ENCODE measurements around the gene GBX2. TPM values are rescaled to one million over a fixed set of nuclear protein-coding genes. Genes with fewer than 3 reads are reported as not detected.

Gene GBX2
- total RNA-seq, 1 experiment from 2014 or later: 0.31 TPM

DNA sequence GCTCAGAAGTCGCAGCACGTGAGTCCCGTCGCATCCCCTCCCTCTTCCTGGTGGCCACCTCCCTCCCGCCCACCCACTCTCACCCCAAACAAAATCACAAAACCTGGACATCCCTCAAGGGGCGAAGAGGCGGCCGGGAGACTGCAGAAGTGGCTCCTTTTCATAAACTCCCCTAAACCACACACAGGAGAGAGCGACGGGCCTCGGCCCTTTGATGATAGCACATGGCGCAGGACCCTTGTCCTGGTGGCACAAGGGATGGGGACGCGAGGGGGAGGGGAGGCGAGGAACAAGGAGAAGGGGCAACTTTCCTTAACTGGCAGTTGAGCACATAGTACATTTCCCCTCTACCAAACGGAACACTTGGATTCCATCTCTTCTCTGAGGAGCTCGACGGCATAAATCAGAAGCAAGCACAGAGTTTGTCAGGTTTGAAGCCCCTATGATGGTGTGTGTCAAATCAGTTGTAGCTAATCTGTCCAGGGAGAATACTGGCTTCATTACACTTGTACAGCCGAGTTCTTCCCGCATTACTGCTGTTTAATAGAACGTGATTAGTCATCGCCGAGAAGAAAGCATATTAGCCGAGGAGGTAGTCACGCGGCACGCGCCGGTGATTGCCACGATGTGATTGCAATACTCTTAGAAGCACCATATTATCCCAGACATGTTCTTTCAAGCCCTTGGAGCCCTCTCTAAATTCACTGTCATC is 43.8 kb downstream of the GBX2 start:
- H3K27me3 Mint-ChIP-seq (ENCODE audit: low read depth): peaks cover 14% of the 10 kb centered on the region
- H3K79me2 ChIP-seq (ENCODE audit: insufficient read depth, low read length): no peaks in the 10 kb centered on the region
- no peak for DNase-seq
- peaks cover 12 to 14% of the 10 kb centered on the region in 2 experiments for H3K4me1 Mint-ChIP-seq
- H3K4me1 ChIP-seq (ENCODE audit: insufficient read depth, low read length): no peaks in the 10 kb centered on the region; the same call in 1 of the 2 replicates
- no peaks in the 10 kb centered on the region for H3K9me3 ChIP-seq (ENCODE audit: control insufficient read depth, low read depth, low read length)
- H3K27me3 ChIP-seq (ENCODE audit: insufficient read depth, low read length): no peaks in the 10 kb centered on the region
- H3K36me3 Mint-ChIP-seq (ENCODE audit: insufficient read depth in 1 of 3, low read depth in 3 of 3): peaks cover 5 to 10% (median 9%) of the 10 kb centered on the region in 3 experiments
- H2BK20ac ChIP-seq (ENCODE audit: low read depth, low read length, poor library complexity, severe bottlenecking): no peak overlapping the region
- no peak overlapping the region for H2BK5ac ChIP-seq (ENCODE audit: insufficient read length, low read length)
- H3T11ph ChIP-seq (ENCODE audit: low read length): no peak overlapping the region
- H4K91ac ChIP-seq (ENCODE audit: insufficient read length, low read depth, low read length): no peak overlapping the region
- WGBS (ENCODE audit: extremely low coverage, insufficient read length, low lambda C conversion rate): no CpG with 5 or more reads among the region's 30 CpGs
- H4K5ac ChIP-seq (ENCODE audit: insufficient read length, low read depth, low read length): no peak overlapping the region
- H2BK15ac ChIP-seq (ENCODE audit: low read depth, low read length): no peak overlapping the region
- no peaks in the 10 kb centered on the region for H3K79me1 ChIP-seq (ENCODE audit: insufficient read depth, low read depth, low read length, poor library complexity, severe bottlenecking)
- no peaks in the 10 kb centered on the region for H3K9me3 Mint-ChIP-seq
- no peak overlapping the region for H2AK5ac ChIP-seq (ENCODE audit: insufficient read length, low read length)
- H3K23ac ChIP-seq (ENCODE audit: insufficient read length, low read depth, low read length): no peak overlapping the region
- H4K8ac ChIP-seq (replicated peaks; ENCODE audit: insufficient read length, low read depth, low read length): no peak overlapping the region
- no peak overlapping the region for H3K4me3 Mint-ChIP-seq
- no peak overlapping the region for H3K56ac ChIP-seq (ENCODE audit: insufficient read length, low read depth, low read length)
- no peak overlapping the region for H2BK12ac ChIP-seq (ENCODE audit: insufficient read length, low read depth, low read length)
- no peak overlapping the region for H3K9ac ChIP-seq (ENCODE audit: extremely low read depth, insufficient read length, low read length)
- no peak overlapping the region for H3K14ac ChIP-seq (ENCODE audit: insufficient read depth, low read length)
- TF ChIP-seq, protein P1, sequence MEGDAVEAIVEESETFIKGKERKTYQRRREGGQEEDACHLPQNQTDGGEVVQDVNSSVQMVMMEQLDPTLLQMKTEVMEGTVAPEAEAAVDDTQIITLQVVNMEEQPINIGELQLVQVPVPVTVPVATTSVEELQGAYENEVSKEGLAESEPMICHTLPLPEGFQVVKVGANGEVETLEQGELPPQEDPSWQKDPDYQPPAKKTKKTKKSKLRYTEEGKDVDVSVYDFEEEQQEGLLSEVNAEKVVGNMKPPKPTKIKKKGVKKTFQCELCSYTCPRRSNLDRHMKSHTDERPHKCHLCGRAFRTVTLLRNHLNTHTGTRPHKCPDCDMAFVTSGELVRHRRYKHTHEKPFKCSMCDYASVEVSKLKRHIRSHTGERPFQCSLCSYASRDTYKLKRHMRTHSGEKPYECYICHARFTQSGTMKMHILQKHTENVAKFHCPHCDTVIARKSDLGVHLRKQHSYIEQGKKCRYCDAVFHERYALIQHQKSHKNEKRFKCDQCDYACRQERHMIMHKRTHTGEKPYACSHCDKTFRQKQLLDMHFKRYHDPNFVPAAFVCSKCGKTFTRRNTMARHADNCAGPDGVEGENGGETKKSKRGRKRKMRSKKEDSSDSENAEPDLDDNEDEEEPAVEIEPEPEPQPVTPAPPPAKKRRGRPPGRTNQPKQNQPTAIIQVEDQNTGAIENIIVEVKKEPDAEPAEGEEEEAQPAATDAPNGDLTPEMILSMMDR (conservative IDR thresholded peaks at IDR 0.05): no peak
- no peak overlapping the region for H2BK120ac ChIP-seq (ENCODE audit: low read depth, low read length, poor library complexity, severe bottlenecking)
- no peaks in the 10 kb centered on the region for H3K23me2 ChIP-seq (ENCODE audit: insufficient read length, low read depth, low read length, poor library complexity, severe bottlenecking)
- no peak overlapping the region for H3K27ac Mint-ChIP-seq
- H2AFZ ChIP-seq (ENCODE audit: low read length): no peak overlapping the region
- H3K4me2 ChIP-seq (ENCODE audit: insufficient read depth, insufficient read length, low read length): no peak overlapping the region
- no peak overlapping the region for H3K27ac ChIP-seq (ENCODE audit: insufficient read length, low read depth, low read length)
- no peak overlapping the region for H3K4ac ChIP-seq (ENCODE audit: low read depth, low read length)
- H4K20me1 ChIP-seq (ENCODE audit: control insufficient read depth, insufficient read depth, insufficient read length): no peaks in the 10 kb centered on the region
- no peak overlapping the region for H3K18ac ChIP-seq (ENCODE audit: insufficient read length, low read depth, low read length)
